Upper lobe of left lung (tissue), 4 donors: Measurements from ENCODE around the gene FOXO6.

Experiments
- EP300 ChIP-seq, 4 donors: sonication (generic); formaldehyde crosslinking; IDR thresholded peaks; one replicate each; pipeline ENCODE4 v1.5.1; 2017; ENCODE audit warnings: antibody characterized with exemption in 4 of 4, control low read depth in 2 of 4
- POLR2A ChIP-seq, 4 donors: fragments of 450-650 bp; IDR thresholded peaks; one replicate each; pipeline ENCODE4 v1.5.1; 2016 to 2017; ENCODE audit warnings: antibody characterized with exemption in 4 of 4, mild to moderate bottlenecking in 2 of 4
- POLR2AphosphoS5 ChIP-seq, 2 donors: sonication (generic); formaldehyde crosslinking; IDR thresholded peaks; one replicate each; pipeline ENCODE4 v1.5.1; 2017; ENCODE audit warnings: antibody characterized with exemption in 2 of 2
- TF ChIP-seq, protein P1 (sequence below), 6 experiments: fragments of 450-650 bp in 4 of 6; fragments of 200-600 bp in 2 of 6; sonication (generic) in 2 of 6; IDR thresholded peaks; one replicate each; pipeline ENCODE4 v1.5.1; 2016 to 2019; ENCODE audit warnings: antibody characterized with exemption in 6 of 6

DNA sequence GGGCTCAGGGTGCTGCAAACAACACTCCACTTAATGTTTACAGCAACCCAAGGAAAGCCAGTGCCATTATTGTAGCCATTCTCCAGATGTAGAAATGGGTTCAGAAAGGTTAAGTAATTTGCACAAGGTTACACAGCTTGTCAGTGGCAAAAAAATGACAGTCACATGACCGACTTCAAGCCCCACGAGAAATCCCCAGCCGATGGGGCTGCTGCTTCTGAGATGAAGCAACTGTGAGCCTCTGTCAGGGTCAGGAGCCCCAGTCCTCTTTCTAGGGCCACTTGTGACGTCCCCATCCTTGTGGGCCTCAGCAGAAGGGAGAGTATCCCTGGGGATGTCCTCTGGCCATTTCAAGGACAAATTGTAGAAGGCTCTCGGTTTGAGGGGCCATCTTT, 68.4 kb downstream of the FOXO6 start:
- TF ChIP-seq, protein P1, sequence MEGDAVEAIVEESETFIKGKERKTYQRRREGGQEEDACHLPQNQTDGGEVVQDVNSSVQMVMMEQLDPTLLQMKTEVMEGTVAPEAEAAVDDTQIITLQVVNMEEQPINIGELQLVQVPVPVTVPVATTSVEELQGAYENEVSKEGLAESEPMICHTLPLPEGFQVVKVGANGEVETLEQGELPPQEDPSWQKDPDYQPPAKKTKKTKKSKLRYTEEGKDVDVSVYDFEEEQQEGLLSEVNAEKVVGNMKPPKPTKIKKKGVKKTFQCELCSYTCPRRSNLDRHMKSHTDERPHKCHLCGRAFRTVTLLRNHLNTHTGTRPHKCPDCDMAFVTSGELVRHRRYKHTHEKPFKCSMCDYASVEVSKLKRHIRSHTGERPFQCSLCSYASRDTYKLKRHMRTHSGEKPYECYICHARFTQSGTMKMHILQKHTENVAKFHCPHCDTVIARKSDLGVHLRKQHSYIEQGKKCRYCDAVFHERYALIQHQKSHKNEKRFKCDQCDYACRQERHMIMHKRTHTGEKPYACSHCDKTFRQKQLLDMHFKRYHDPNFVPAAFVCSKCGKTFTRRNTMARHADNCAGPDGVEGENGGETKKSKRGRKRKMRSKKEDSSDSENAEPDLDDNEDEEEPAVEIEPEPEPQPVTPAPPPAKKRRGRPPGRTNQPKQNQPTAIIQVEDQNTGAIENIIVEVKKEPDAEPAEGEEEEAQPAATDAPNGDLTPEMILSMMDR (IDR thresholded peaks at IDR 0.05), result no peak
- TF ChIP-seq EP300 (IDR thresholded peaks at IDR 0.05) (no peak), POLR2AphosphoS5 (IDR thresholded peaks at IDR 0.05) (no peak), POLR2A (IDR thresholded peaks at IDR 0.05) (no peak)
